Measurements from ENCODE around the gene TMX2.
"Not testable (repeated sequence)": the region's sequence is repeated elsewhere in the genome, so short reads cannot be mapped to it uniquely, and the experiment has no call there.

TMX2 gene

DNA sequence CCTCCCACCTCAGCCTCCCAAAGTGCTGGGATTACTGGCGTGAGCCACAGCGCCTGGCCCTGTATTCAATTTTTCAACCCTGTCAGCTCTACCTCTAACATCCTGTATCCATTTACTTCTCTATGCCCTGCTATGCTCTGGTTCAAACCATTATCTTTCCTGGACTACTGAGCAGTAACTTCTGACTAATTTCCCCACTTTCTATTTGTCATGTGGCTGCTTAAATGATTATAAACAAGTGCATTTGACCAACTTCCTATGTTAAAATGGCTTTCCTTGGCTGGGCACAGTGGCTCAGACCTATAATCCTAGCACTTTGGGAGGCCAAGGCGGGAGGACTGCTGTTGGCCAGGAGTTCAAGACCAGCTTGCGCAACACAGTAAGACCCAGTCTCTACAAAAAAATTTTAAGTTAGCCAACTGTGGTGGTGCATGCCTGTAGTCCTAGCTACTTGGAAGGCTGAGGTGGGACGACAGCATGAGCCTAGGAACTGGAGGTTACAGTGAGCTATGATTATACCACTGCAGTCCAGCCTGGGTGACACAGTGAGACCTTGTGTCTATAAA, 2.5 kb upstream of the TMX2 start:
- Histone ChIP-seq H3K27ac (ENCODE audit: low read length) (peak overlapping the region; percentile 39), H3K79me2 (ENCODE audit: low read length) (peaks cover 53% of the 10 kb centered on the region), H3K4me2 (ENCODE audit: low read length) (peak overlapping the region; percentile 57)

DNA sequence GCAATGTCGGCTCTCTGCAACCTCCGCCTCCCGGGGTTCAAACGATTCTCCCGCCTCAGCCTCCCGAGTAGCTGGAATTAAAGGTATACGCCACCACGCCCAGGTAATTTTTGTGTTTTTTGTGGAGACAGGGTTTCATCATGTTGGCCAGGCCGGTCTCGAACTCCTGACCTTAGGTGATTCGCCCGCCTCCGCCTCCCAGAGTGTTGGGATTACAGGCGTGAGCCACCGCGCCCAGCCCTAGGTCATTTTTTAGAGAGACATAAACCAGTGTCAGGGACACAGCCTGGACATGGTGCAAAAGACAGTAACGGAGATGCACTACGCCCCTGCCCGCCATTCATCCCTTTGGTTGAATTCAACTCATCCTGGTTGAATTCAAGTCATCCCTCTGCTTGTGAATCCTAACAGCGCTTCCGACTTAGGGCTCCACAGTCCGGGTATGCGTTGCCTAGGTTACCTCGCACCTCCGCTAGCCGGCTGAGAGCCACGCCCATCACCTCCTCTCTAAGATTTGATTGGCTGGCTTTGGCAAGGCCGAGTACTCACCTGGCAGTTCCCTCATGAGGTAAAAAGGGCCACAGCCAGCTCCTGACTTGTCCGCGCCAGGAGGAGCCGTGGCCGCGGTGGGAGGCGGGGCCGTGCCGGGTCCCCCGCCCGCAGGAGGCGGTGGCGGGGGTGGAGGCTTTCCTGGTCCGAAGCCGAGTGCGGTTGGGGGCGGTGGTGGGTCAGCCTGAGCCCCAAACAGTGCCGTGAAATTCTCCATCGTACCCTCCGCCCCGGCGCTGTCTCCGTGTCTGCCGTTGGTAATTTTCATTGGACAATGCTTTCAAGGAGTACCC, 758 bp upstream of the TMX2 start, which contains the start of gene MED19:
MED19 (minus strand) TSS at position 802 of the 842 bp plus-strand sequence; CDS start at position 766, 36 bp downstream.
- Histone ChIP-seq H3K4me1 (ENCODE audit: low read length) (peaks cover 32% of the 10 kb centered on the region), H3K27ac (ENCODE audit: low read length) (peak within 1 kb of the TSS; percentile 81), H3K27me3 (ENCODE audit: low read depth, low read length) (no peaks in the 10 kb centered on the region), H4K20me1 (ENCODE audit: insufficient read depth, low read length) (no peaks in the 10 kb centered on the region; the same call in 1 of the 2 replicates), H3K36me3 (replicated peaks; ENCODE audit: low read depth, low read length) (peaks cover 15% of the 10 kb centered on the region), H3K4me3 (ENCODE audit: low read length) (peak within 1 kb of the TSS; percentile 91), H3K9ac (ENCODE audit: low read length) (peak within 1 kb of the TSS; percentile 93), H3K79me2 (ENCODE audit: low read length) (peaks cover 61% of the 10 kb centered on the region), H3K4me2 (ENCODE audit: low read length) (peak within 1 kb of the TSS; percentile 98), H3K9me3 (ENCODE audit: insufficient read depth, low read length) (no peaks in the 10 kb centered on the region), H2AFZ (ENCODE audit: low read depth, low read length) (peak within 1 kb of the TSS; percentile 81)
- no peak for TF ChIP-seq EZH2phosphoT487 (IDR thresholded peaks at IDR 0.05; ENCODE audit: low read depth)
- TF ChIP-seq, protein P1, sequence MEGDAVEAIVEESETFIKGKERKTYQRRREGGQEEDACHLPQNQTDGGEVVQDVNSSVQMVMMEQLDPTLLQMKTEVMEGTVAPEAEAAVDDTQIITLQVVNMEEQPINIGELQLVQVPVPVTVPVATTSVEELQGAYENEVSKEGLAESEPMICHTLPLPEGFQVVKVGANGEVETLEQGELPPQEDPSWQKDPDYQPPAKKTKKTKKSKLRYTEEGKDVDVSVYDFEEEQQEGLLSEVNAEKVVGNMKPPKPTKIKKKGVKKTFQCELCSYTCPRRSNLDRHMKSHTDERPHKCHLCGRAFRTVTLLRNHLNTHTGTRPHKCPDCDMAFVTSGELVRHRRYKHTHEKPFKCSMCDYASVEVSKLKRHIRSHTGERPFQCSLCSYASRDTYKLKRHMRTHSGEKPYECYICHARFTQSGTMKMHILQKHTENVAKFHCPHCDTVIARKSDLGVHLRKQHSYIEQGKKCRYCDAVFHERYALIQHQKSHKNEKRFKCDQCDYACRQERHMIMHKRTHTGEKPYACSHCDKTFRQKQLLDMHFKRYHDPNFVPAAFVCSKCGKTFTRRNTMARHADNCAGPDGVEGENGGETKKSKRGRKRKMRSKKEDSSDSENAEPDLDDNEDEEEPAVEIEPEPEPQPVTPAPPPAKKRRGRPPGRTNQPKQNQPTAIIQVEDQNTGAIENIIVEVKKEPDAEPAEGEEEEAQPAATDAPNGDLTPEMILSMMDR (IDR thresholded peaks at IDR 0.05; ENCODE audit: low read depth, low read length) = no peak

More for the DNA sequence above, 2.5 kb upstream of the TMX2 start:
- Histone ChIP-seq H3K9me3 (ENCODE audit: insufficient read depth, low read length) (no peaks in the 10 kb centered on the region), H3K9ac (ENCODE audit: low read length) (no peak overlapping the region), H3K27me3 (ENCODE audit: low read depth, low read length) (no peaks in the 10 kb centered on the region), H3K36me3 (replicated peaks; ENCODE audit: low read depth, low read length) (peaks cover 15% of the 10 kb centered on the region), H3K4me3 (ENCODE audit: low read length) (peak overlapping the region; percentile 16; the same call in 1 of the 2 replicates), H3K4me1 (ENCODE audit: low read length) (peaks cover 32% of the 10 kb centered on the region), H2AFZ (ENCODE audit: low read depth, low read length) (no peak overlapping the region), H4K20me1 (ENCODE audit: insufficient read depth, low read length) (no peaks in the 10 kb centered on the region; the same call in 1 of the 2 replicates)
- TF ChIP-seq, protein P1 (IDR thresholded peaks at IDR 0.05; ENCODE audit: low read depth, low read length) = no peak
- no peak for TF ChIP-seq EZH2phosphoT487 (IDR thresholded peaks at IDR 0.05; ENCODE audit: low read depth)

- Histone ChIP-seq H3K4me3 (ENCODE audit: low read length) (peak overlapping the region; percentile 91), H3K9ac (ENCODE audit: low read length) (no peak overlapping the region), H2AFZ (ENCODE audit: low read depth, low read length) (no peak overlapping the region), H3K4me1 (ENCODE audit: low read length) (peaks cover 32% of the 10 kb centered on the region), H3K27me3 (ENCODE audit: low read depth, low read length) (no peaks in the 10 kb centered on the region), H3K79me2 (ENCODE audit: low read length) (peaks cover 69% of the 10 kb centered on the region), H3K27ac (ENCODE audit: low read length) (no peak overlapping the region), H3K9me3 (ENCODE audit: insufficient read depth, low read length) (no peaks in the 10 kb centered on the region), H3K4me2 (ENCODE audit: low read length) (peak overlapping the region; percentile 98), H4K20me1 (ENCODE audit: insufficient read depth, low read length) (no peaks in the 10 kb centered on the region; the same call in 1 of the 2 replicates), H3K36me3 (replicated peaks; ENCODE audit: low read depth, low read length) (peaks cover 23% of the 10 kb centered on the region)
- TF ChIP-seq EZH2phosphoT487 (IDR thresholded peaks at IDR 0.05; ENCODE audit: low read depth) = no peak
- TF ChIP-seq, protein P1 (IDR thresholded peaks at IDR 0.05; ENCODE audit: low read depth, low read length) = no peak
These were observed 1.4 kb downstream of the TMX2 start for GRCh38 chr11:57713835-57714234.

DNA sequence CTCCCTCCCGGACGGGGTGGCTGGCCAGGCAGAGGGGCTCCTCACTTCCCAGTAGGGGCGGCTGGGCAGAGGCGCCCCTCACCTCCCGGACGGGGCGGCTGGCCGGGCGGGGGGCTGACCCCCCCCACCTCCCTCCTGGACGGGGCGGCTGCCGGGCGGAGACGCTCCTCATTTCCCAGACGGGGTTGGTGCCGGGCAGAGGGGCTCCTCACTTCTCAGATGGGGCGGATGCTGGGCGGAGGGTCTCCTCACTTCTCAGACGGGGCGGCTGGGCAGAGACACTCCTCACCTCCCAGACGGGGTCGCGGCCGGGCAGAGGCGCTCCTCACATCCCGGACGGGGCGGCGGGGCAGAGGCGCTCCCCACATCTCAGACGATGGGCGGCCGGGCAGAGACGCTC, 4.3 kb downstream of the TMX2 start:
- Histone ChIP-seq H3K36me3 (replicated peaks; ENCODE audit: low read depth, low read length) (peaks cover 37% of the 10 kb centered on the region), H3K79me2 (ENCODE audit: low read length) (peaks cover 77% of the 10 kb centered on the region), H3K4me1 (ENCODE audit: low read length) (peaks cover 11% of the 10 kb centered on the region)
- not testable (repeated sequence) for H3K9me3 ChIP-seq (ENCODE audit: insufficient read depth, low read length); H3K4me3 ChIP-seq (ENCODE audit: low read length); H2AFZ ChIP-seq (ENCODE audit: low read depth, low read length); H3K27me3 ChIP-seq (ENCODE audit: low read depth, low read length); H4K20me1 ChIP-seq (ENCODE audit: insufficient read depth, low read length); H3K4me2 ChIP-seq (ENCODE audit: low read length); H3K9ac ChIP-seq (ENCODE audit: low read length); H3K27ac ChIP-seq (ENCODE audit: low read length)

Measured in OCI-LY3 (cell line).